Natural killer cell treated with Interleukin-12 subunit alpha and Interleukin-12 subunit beta and Interleukin-15 and Interleukin-18, amount 100 ng/mL, for 72 hours (primary cell): ENCODE results near the gene EPB41L4A. TPM values are rescaled to one million over a fixed set of nuclear protein-coding genes. Genes with fewer than 3 reads are reported as not detected.

Source experiments
- ATAC-seq, 2 donors: fragments of 150-1000 bp; cut with Tn5 transposase in 1 of 2; sonication (Bioruptor Pico), chemical (Tn5 transposase) in 1 of 2; 2 replicates each; pipeline ENCODE4 v1.10.0; 2021
- DNase-seq: peaks from one replicate; pipeline ENCODE4 v3.0.0; 2022; ENCODE audit warnings: low spot score
- H3K27ac Mint-ChIP-seq, 2 donors: 1 replicate in 1 of 2; 2 replicates in 1 of 2; pipeline ENCODE4 v1.8.0; 2022; ENCODE audit warnings: mixed read lengths in 2 of 2, mild to moderate bottlenecking in 1 of 2, moderate library complexity in 1 of 2
- H3K27me3 Mint-ChIP-seq, 2 donors: 1 replicate in 1 of 2; 2 replicates in 1 of 2; pipeline ENCODE4 v1.8.0; 2022; ENCODE audit warnings: mixed read lengths in 2 of 2
- H3K36me3 Mint-ChIP-seq: one replicate; pipeline ENCODE4 v1.8.0; 2022; ENCODE audit warnings: mixed read lengths
- H3K4me1 Mint-ChIP-seq, 2 donors: 1 replicate in 1 of 2; 2 replicates in 1 of 2; pipeline ENCODE4 v1.8.0; 2022; ENCODE audit warnings: low read depth in 2 of 2, mixed read lengths in 2 of 2, mild to moderate bottlenecking in 1 of 2
- H3K4me3 Mint-ChIP-seq: one replicate; pipeline ENCODE4 v1.8.0; 2022; ENCODE audit warnings: mixed read lengths
- H3K9me3 Mint-ChIP-seq: 2 replicates; pipeline ENCODE4 v1.8.0; 2022; ENCODE audit warnings: mixed read lengths
- total RNA-seq, 2 donors: library from RNA; stranded (reverse); gene quantifications; one replicate each; pipeline ENCODE4 v1.2.3, GENCODE V29; 2022

EPB41L4A gene
- total RNA-seq, 2 donors from 2014 or later = 11.7 to 12.7 TPM

GRCh38 chr5:112388074-112388473 lies 31.0 kb downstream of the EPB41L4A start:
- DNase-seq (no peak), ATAC-seq (no peak)
- no peaks in the 10 kb centered on the region for H3K9me3 Mint-ChIP-seq
- H3K4me3 Mint-ChIP-seq = no peak overlapping the region
- H3K4me1 Mint-ChIP-seq = peaks cover 8 to 23% of the 10 kb centered on the region in 2 donors
- H3K27ac Mint-ChIP-seq = no peak overlapping the region
- H3K36me3 Mint-ChIP-seq = peaks cover 4% of the 10 kb centered on the region
- peaks cover 0 to 13% of the 10 kb centered on the region in 2 donors for H3K27me3 Mint-ChIP-seq

- Mint-ChIP-seq H3K27me3 (peaks cover 0 to 10% of the 10 kb centered on the region in 2 donors), H3K36me3 (no peaks in the 10 kb centered on the region), H3K9me3 (no peaks in the 10 kb centered on the region), H3K4me3 (no peak overlapping the region), H3K4me1 (peaks cover 5 to 14% of the 10 kb centered on the region in 2 donors), H3K27ac (no peak overlapping the region)
- DNase-seq = no peak
- ATAC-seq = no peak
Measured at GRCh38 chr5:112386766-112387165, 32.3 kb downstream of the EPB41L4A start.

GRCh38 chr5:112385969-112386368 lies 33.1 kb downstream of the EPB41L4A start:
- peaks cover 0 to 8% of the 10 kb centered on the region in 2 donors for H3K27me3 Mint-ChIP-seq
- no peaks in the 10 kb centered on the region for H3K36me3 Mint-ChIP-seq
- no peak overlapping the region for H3K27ac Mint-ChIP-seq
- no peak overlapping the region for H3K4me3 Mint-ChIP-seq
- H3K9me3 Mint-ChIP-seq = no peaks in the 10 kb centered on the region
- H3K4me1 Mint-ChIP-seq = peaks cover 5 to 14% of the 10 kb centered on the region in 2 donors
- ATAC-seq (no peak), DNase-seq (no peak)

GRCh38 chr5:112385566-112385965 lies 33.5 kb downstream of the EPB41L4A start:
- DNase-seq = no peak
- H3K27me3 Mint-ChIP-seq = peaks cover 0 to 8% of the 10 kb centered on the region in 2 donors

GRCh38 chr5:112384523-112384922 lies 34.6 kb downstream of the EPB41L4A start:
- Mint-ChIP-seq H3K27ac (peak overlapping the region in 1 of 2 donors; percentile 52), H3K36me3 (no peaks in the 10 kb centered on the region), H3K4me3 (peak overlapping the region; percentile 1), H3K27me3 (peaks cover 0 to 8% of the 10 kb centered on the region in 2 donors), H3K9me3 (no peaks in the 10 kb centered on the region), H3K4me1 (peaks cover 5 to 17% of the 10 kb centered on the region in 2 donors)
- DNase-seq (no peak), ATAC-seq (no peak)

More at GRCh38 chr5:112385566-112385965, 33.5 kb downstream of the EPB41L4A start:
- H3K4me3 Mint-ChIP-seq = no peak overlapping the region
- H3K9me3 Mint-ChIP-seq = no peaks in the 10 kb centered on the region
- H3K36me3 Mint-ChIP-seq = no peaks in the 10 kb centered on the region
- no peak for ATAC-seq
- peaks cover 5 to 14% of the 10 kb centered on the region in 2 donors for H3K4me1 Mint-ChIP-seq
- no peak overlapping the region for H3K27ac Mint-ChIP-seq

- Mint-ChIP-seq H3K27ac (no peak overlapping the region), H3K9me3 (no peaks in the 10 kb centered on the region), H3K36me3 (no peaks in the 10 kb centered on the region), H3K4me3 (no peak overlapping the region), H3K4me1 (peaks cover 5 to 20% of the 10 kb centered on the region in 2 donors), H3K27me3 (peaks cover 0 to 9% of the 10 kb centered on the region in 2 donors)
- ATAC-seq (no peak), DNase-seq (no peak)
Measured at GRCh38 chr5:112382886-112383285, 36.2 kb downstream of the EPB41L4A start.

- Mint-ChIP-seq H3K4me1 (peaks cover 5 to 20% of the 10 kb centered on the region in 2 donors), H3K27me3 (peaks cover 0 to 9% of the 10 kb centered on the region in 2 donors), H3K4me3 (no peak overlapping the region), H3K27ac (no peak overlapping the region), H3K36me3 (no peaks in the 10 kb centered on the region), H3K9me3 (no peaks in the 10 kb centered on the region)
- no peak for DNase-seq
- no peak for ATAC-seq
Measured at GRCh38 chr5:112381521-112381920, 37.6 kb downstream of the EPB41L4A start.

- no peaks in the 10 kb centered on the region for H3K36me3 Mint-ChIP-seq
- ATAC-seq = no peak
- H3K27me3 Mint-ChIP-seq = peaks cover 0 to 9% of the 10 kb centered on the region in 2 donors
- H3K4me3 Mint-ChIP-seq = no peak overlapping the region
- no peak for DNase-seq
- H3K4me1 Mint-ChIP-seq = peaks cover 5 to 29% of the 10 kb centered on the region in 2 donors
- H3K9me3 Mint-ChIP-seq = no peaks in the 10 kb centered on the region
- no peak overlapping the region for H3K27ac Mint-ChIP-seq
Measured at GRCh38 chr5:112379542-112380325, 39.3 kb downstream of the EPB41L4A start.

GRCh38 chr5:112374818-112375217 lies 44.3 kb downstream of the EPB41L4A start:
- H3K4me1 Mint-ChIP-seq = peaks cover 8 to 25% of the 10 kb centered on the region in 2 donors
- no peak overlapping the region for H3K4me3 Mint-ChIP-seq
- no peak for ATAC-seq
- peaks cover 0 to 7% of the 10 kb centered on the region in 2 donors for H3K27me3 Mint-ChIP-seq
- no peak for DNase-seq
- no peak overlapping the region for H3K27ac Mint-ChIP-seq
- H3K9me3 Mint-ChIP-seq = no peaks in the 10 kb centered on the region
- H3K36me3 Mint-ChIP-seq = no peaks in the 10 kb centered on the region

- Mint-ChIP-seq H3K27me3 (peaks cover 0 to 5% of the 10 kb centered on the region in 2 donors), H3K27ac (no peak overlapping the region), H3K9me3 (no peaks in the 10 kb centered on the region), H3K36me3 (no peaks in the 10 kb centered on the region), H3K4me3 (no peak overlapping the region), H3K4me1 (peaks cover 8 to 21% of the 10 kb centered on the region in 2 donors)
- DNase-seq (no peak), ATAC-seq (no peak)
Measured at GRCh38 chr5:112374356-112374755, 44.7 kb downstream of the EPB41L4A start.

GRCh38 chr5:112373885-112374284 lies 45.2 kb downstream of the EPB41L4A start:
- peaks cover 0 to 2% of the 10 kb centered on the region in 2 donors for H3K27me3 Mint-ChIP-seq
- DNase-seq = no peak
- H3K4me1 Mint-ChIP-seq = peaks cover 8 to 19% of the 10 kb centered on the region in 2 donors
- H3K9me3 Mint-ChIP-seq = no peaks in the 10 kb centered on the region
- H3K4me3 Mint-ChIP-seq = no peak overlapping the region
- no peak for ATAC-seq
- no peaks in the 10 kb centered on the region for H3K36me3 Mint-ChIP-seq
- H3K27ac Mint-ChIP-seq = no peak overlapping the region

- Mint-ChIP-seq H3K4me1 (peaks cover 8 to 19% of the 10 kb centered on the region in 2 donors), H3K27ac (no peak overlapping the region), H3K27me3 (peaks cover 0 to 2% of the 10 kb centered on the region in 2 donors), H3K4me3 (no peak overlapping the region), H3K9me3 (no peaks in the 10 kb centered on the region), H3K36me3 (no peaks in the 10 kb centered on the region)
- DNase-seq (no peak), ATAC-seq (peak in 1 of 2 donors; percentile 51)
Measured at GRCh38 chr5:112372543-112372942, 46.5 kb downstream of the EPB41L4A start.

GRCh38 chr5:112371067-112371466 lies 48.0 kb downstream of the EPB41L4A start:
- Mint-ChIP-seq H3K27ac (no peak overlapping the region), H3K9me3 (no peaks in the 10 kb centered on the region), H3K4me3 (no peak overlapping the region), H3K4me1 (peaks cover 8 to 19% of the 10 kb centered on the region in 2 donors), H3K27me3 (peaks cover 0 to 2% of the 10 kb centered on the region in 2 donors), H3K36me3 (no peaks in the 10 kb centered on the region)
- DNase-seq (no peak), ATAC-seq (no peak)

GRCh38 chr5:112367400-112367799 lies 51.7 kb downstream of the EPB41L4A start:
- Mint-ChIP-seq H3K4me3 (no peak overlapping the region), H3K9me3 (no peaks in the 10 kb centered on the region), H3K4me1 (peaks cover under 1 to 2% of the 10 kb centered on the region in 2 donors), H3K27me3 (no peaks in the 10 kb centered on the region), H3K36me3 (no peaks in the 10 kb centered on the region), H3K27ac (no peak overlapping the region)
- DNase-seq (no peak), ATAC-seq (no peak)
